Measurements from ENCODE around the gene MBD6. TPM values are rescaled to one million over a fixed set of nuclear protein-coding genes. Genes with fewer than 3 reads are reported as not detected.

Gene MBD6
- total and polyA plus RNA-seq, 2 of the 8 experiments (the other 6 are each of a cell fraction or from before 2014, with no cell fraction given), result 3.9 to 32.3 TPM

- TF ChIP-seq TAF1 (IDR thresholded peaks at IDR 0.05; ENCODE audit: low read depth, low read length) (no peak), BACH1 (IDR thresholded peaks at IDR 0.05; ENCODE audit: low read length) (no peak), SP1 (IDR thresholded peaks at IDR 0.05; ENCODE audit: low read depth, low read length) (no peak), RNF2 (IDR thresholded peaks at IDR 0.05; ENCODE audit: borderline replicate concordance, low read depth, low read length, missing control alignments, poor library complexity, severe bottlenecking) (no peak)
- H4K5ac ChIP-seq (ENCODE audit: insufficient read length, low read depth, low read length), result no peak overlapping the region
- no peak overlapping the region for H3K14ac ChIP-seq (ENCODE audit: insufficient read length)
- H4K91ac ChIP-seq (replicated peaks; ENCODE audit: insufficient read length, low read length), result no peak overlapping the region
- no peak overlapping the region for H2AK5ac ChIP-seq (ENCODE audit: low read depth, low read length)
- no peak overlapping the region for H2BK15ac ChIP-seq (ENCODE audit: low read length)
- H4K20me1 ChIP-seq (replicated peaks in 1 of 2; ENCODE audit: control insufficient read depth in 1 of 2, insufficient read depth in 2 of 2, low read length in 2 of 2), result peaks cover 0 to 2% of the 10 kb centered on the region in 2 experiments
- CTCF ChIA-PET (ENCODE audit: partially characterized antibody), result interaction anchor here (1.3 to 6.1 kb wide), 2 partner anchors 15 to 64 kb away, joined by 3 to 62 read pairs; partner anchors contain the start of gene B4GALNT1
- no peak for FAIRE-seq
- no peak overlapping the region for H4K8ac ChIP-seq (ENCODE audit: extremely low read depth, insufficient read depth, low read length)
- H2BK120ac ChIP-seq (replicated peaks; ENCODE audit: low read depth, low read length), result no peak overlapping the region
- no peaks in the 10 kb centered on the region for H3K79me2 ChIP-seq (ENCODE audit: control insufficient read depth in 1 of 2, insufficient read depth in 2 of 2, low read length in 2 of 2)
- no peaks in the 10 kb centered on the region for H3K23me2 ChIP-seq (ENCODE audit: low read depth, low read length)
- H3K56ac ChIP-seq (replicated peaks; ENCODE audit: insufficient read length, low read depth, low read length), result no peak overlapping the region
- H3K36me3 ChIP-seq (ENCODE audit: control insufficient read depth in 2 of 4, insufficient read depth in 4 of 4, low read length in 3 of 4), result peaks cover 14 to 71% (median 44%) of the 10 kb centered on the region in 4 experiments
- H3K18ac ChIP-seq (ENCODE audit: extremely low read depth, low read length), result no peak overlapping the region
- POLR2A ChIA-PET (ENCODE audit: partially characterized antibody), result interaction anchor here (0.9 kb wide), 1 partner anchor 14 kb away, joined by 3 read pairs; no protein-coding TSS in a partner anchor
- no peak overlapping the region for H3K4me3 ChIP-seq (ENCODE audit: extremely low read depth in 1 of 4, insufficient read depth in 2 of 4, low read depth in 3 of 4, low read length in 4 of 4)
- no peak overlapping the region for H3K23ac ChIP-seq (ENCODE audit: insufficient read length)
- no peaks in the 10 kb centered on the region for H3K27me3 ChIP-seq (replicated peaks in 1 of 4; ENCODE audit: control insufficient read depth in 3 of 4, extremely low read depth in 1 of 4, insufficient read depth in 3 of 4, low read length in 3 of 4)
- 78% methylated on average over 6 of the region's 6 CpGs; no CpG with 5 or more reads in 1 of the 2 experiments for WGBS, 2 experiments (ENCODE audit: extremely low coverage in 1 of 2, insufficient coverage in 1 of 2, insufficient read length in 1 of 2, insufficient replicate concordance in 2 of 2, low coverage in 1 of 2, low lambda C conversion rate in 2 of 2, missing lambda C conversion rate in 1 of 2)
- no peak overlapping the region for H3K27ac ChIP-seq (ENCODE audit: low read depth, low read length)
- no peak overlapping the region for H2AFZ ChIP-seq (ENCODE audit: low read length)
- H2BK12ac ChIP-seq (ENCODE audit: low read depth, low read length), result no peak overlapping the region
- H3K4me1 ChIP-seq (replicated peaks in 1 of 4; ENCODE audit: control insufficient read depth in 3 of 4, insufficient read depth in 4 of 4, low read length in 3 of 4), result no peaks in the 10 kb centered on the region
- DNase-seq (ENCODE audit: low read depth in 1 of 2, low spot score in 2 of 2), result no peak
- H3K4ac ChIP-seq (replicated peaks; ENCODE audit: insufficient read length, low read depth, low read length), result no peak overlapping the region
- H3K4me2 ChIP-seq (ENCODE audit: insufficient read depth in 1 of 2, low read depth in 2 of 2, low read length in 2 of 2), result no peak overlapping the region
- H2BK20ac ChIP-seq (ENCODE audit: low read length), result no peak overlapping the region
- H2BK5ac ChIP-seq (ENCODE audit: low read depth, low read length), result no peak overlapping the region
- H3K9me3 ChIP-seq (ENCODE audit: insufficient read depth in 2 of 2, low read depth in 1 of 2, low read length in 1 of 2), result no peaks in the 10 kb centered on the region
- no peaks in the 10 kb centered on the region for H3K79me1 ChIP-seq (ENCODE audit: low read depth, low read length)
- H3K9ac ChIP-seq (replicated peaks in 1 of 4; ENCODE audit: extremely low read depth in 1 of 4, low read depth in 3 of 4, low read length in 3 of 4), result no peak overlapping the region
These were observed 46.2 kb downstream of the MBD6 start for GRCh38 chr12:57568838-57569237.

Data from H1 (cell line).